ENCODE results near the gene HTATIP2. TPM values are rescaled to one million over a fixed set of nuclear protein-coding genes. Genes with fewer than 3 reads are reported as not detected.

The HTATIP2 gene
- total RNA-seq (2014; rRNA removed; shearing (Covaris generic); ENCODE audit: low replicate concordance) = 58.0 and 78.3 TPM in 2 replicates

DNA sequence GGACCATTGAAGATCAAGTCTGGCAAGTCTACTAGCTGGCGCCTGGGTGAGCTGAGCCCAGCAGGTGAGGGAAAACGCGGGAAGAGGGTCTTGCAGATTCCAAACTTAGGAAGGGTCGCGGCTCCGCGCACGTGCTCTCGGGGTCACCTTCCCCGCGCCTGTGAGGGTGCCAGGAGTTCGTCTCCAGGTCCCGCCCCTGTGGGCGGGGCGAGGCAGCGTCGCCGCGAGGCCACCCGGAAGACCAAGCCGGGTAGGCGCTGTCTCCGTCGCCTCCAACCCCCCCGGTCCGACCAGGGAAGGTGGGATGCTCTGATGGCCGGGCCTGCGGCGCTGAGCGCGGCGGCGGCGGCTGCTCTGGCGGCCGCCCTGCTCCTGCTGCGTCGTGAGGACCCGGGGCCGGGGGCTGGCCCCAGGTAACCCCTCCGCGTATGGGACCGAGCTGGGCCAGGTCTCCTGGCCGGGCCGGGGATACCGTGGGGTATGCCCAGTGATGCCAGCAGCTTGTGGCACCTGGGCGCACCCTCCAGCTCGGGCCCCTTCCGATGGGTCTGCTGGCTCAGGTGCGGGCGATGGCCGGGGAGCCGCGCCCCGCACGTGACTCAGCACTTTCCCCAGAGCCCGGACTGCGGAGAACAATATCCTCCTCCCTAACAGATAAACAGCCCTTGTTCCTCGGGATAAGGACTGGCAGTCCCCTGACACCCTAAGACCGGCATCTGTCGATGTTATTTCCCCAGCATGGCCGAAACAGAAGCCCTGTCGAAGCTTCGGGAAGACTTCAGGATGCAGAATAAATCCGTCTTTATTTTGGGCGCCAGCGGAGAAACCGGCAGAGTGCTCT, at the start of gene HTATIP2:
TSS of gene HTATIP2 (plus strand) at position 215 of the 841 bp plus-strand sequence. CDS start at position 739, 524 bp downstream.
- Histone ChIP-seq H3K27me3 (ENCODE audit: low read length) (no peaks in the 10 kb centered on the region), H3K4me3 (ENCODE audit: low read length) (peak within 1 kb of the TSS; percentile 84), H3K9me3 (ENCODE audit: low read length) (no peaks in the 10 kb centered on the region), H3K9ac (ENCODE audit: low read length) (peak within 1 kb of the TSS; percentile 92), H3K4me2 (ENCODE audit: low read depth, low read length, poor library complexity, severe bottlenecking) (peak within 1 kb of the TSS; percentile 93), H3K4me1 (ENCODE audit: low read length) (peaks cover 45% of the 10 kb centered on the region), H2AFZ (ENCODE audit: low read length) (peak within 1 kb of the TSS; percentile 73), H3K9me2 (replicated peaks; ENCODE audit: insufficient read depth, low read length) (no peaks in the 10 kb centered on the region), H3K79me2 (ENCODE audit: low read length) (peaks cover 47% of the 10 kb centered on the region), H3K36me3 (ENCODE audit: insufficient read depth, low read length) (peaks cover 18% of the 10 kb centered on the region), H3K27ac (ENCODE audit: low read length) (peak within 1 kb of the TSS; percentile 65), H4K20me1 (ENCODE audit: insufficient read depth, low read depth, low read length) (no peaks in the 10 kb centered on the region)
- peak; percentile 92 for DNase-seq

DNA sequence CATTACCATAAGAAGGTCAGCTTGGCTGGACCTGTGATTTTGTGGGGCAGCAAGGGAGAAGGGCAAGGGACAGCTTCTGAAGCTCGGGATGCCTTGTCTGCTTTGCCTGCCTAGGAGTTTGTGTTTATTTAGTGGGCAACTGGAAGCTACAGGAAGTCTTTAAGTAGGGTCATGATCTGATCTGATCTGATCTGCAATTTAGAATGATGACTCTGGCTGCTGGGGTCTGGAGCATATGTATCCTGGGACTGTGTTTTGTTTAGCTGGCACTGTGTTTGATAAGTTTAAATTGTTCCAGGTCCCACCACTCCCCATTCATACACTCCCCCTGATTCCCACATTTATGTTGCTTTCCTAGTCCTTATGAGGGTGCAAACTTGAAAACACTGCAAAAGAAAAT, 47.7 kb upstream of the HTATIP2 start:
- Histone ChIP-seq H3K27ac (ENCODE audit: low read length) (no peak overlapping the region), H3K36me3 (ENCODE audit: insufficient read depth, low read length) (no peaks in the 10 kb centered on the region), H3K4me2 (ENCODE audit: low read depth, low read length, poor library complexity, severe bottlenecking) (no peak overlapping the region), H3K9me2 (replicated peaks; ENCODE audit: insufficient read depth, low read length) (no peaks in the 10 kb centered on the region), H4K20me1 (ENCODE audit: insufficient read depth, low read depth, low read length) (no peaks in the 10 kb centered on the region), H3K27me3 (ENCODE audit: low read length) (no peaks in the 10 kb centered on the region), H3K9ac (ENCODE audit: low read length) (no peak overlapping the region), H3K79me2 (ENCODE audit: low read length) (no peaks in the 10 kb centered on the region), H3K4me1 (ENCODE audit: low read length) (peaks cover 25% of the 10 kb centered on the region), H3K9me3 (ENCODE audit: low read length) (no peaks in the 10 kb centered on the region), H3K4me3 (ENCODE audit: low read length) (no peak overlapping the region), H2AFZ (ENCODE audit: low read length) (no peak overlapping the region)
- DNase-seq = no peak

GRCh38 chr11:20321177-20321576, 42.3 kb upstream of the HTATIP2 start:
- DNase-seq = peak; percentile 26
- H3K79me2 ChIP-seq (ENCODE audit: low read length) = no peaks in the 10 kb centered on the region
- no peak overlapping the region for H2AFZ ChIP-seq (ENCODE audit: low read length)
- no peak overlapping the region for H3K9ac ChIP-seq (ENCODE audit: low read length)
- H3K4me1 ChIP-seq (ENCODE audit: low read length) = peaks cover 7% of the 10 kb centered on the region
- H3K27ac ChIP-seq (ENCODE audit: low read length) = no peak overlapping the region
- no peaks in the 10 kb centered on the region for H4K20me1 ChIP-seq (ENCODE audit: insufficient read depth, low read depth, low read length)
- no peak overlapping the region for H3K4me2 ChIP-seq (ENCODE audit: low read depth, low read length, poor library complexity, severe bottlenecking)
- H3K4me3 ChIP-seq (ENCODE audit: low read length) = no peak overlapping the region
- no peaks in the 10 kb centered on the region for H3K27me3 ChIP-seq (ENCODE audit: low read length)
- no peaks in the 10 kb centered on the region for H3K9me2 ChIP-seq (replicated peaks; ENCODE audit: insufficient read depth, low read length)
- H3K9me3 ChIP-seq (ENCODE audit: low read length) = no peaks in the 10 kb centered on the region
- no peaks in the 10 kb centered on the region for H3K36me3 ChIP-seq (ENCODE audit: insufficient read depth, low read length)

- Histone ChIP-seq H3K27ac (ENCODE audit: low read length) (no peak overlapping the region), H3K79me2 (ENCODE audit: low read length) (no peaks in the 10 kb centered on the region), H3K4me1 (ENCODE audit: low read length) (peaks cover 3% of the 10 kb centered on the region), H3K36me3 (ENCODE audit: insufficient read depth, low read length) (no peaks in the 10 kb centered on the region), H3K9ac (ENCODE audit: low read length) (no peak overlapping the region), H3K4me2 (ENCODE audit: low read depth, low read length, poor library complexity, severe bottlenecking) (no peak overlapping the region), H2AFZ (ENCODE audit: low read length) (no peak overlapping the region), H3K27me3 (ENCODE audit: low read length) (no peaks in the 10 kb centered on the region), H3K4me3 (ENCODE audit: low read length) (no peak overlapping the region), H4K20me1 (ENCODE audit: insufficient read depth, low read depth, low read length) (no peaks in the 10 kb centered on the region), H3K9me3 (ENCODE audit: low read length) (no peaks in the 10 kb centered on the region), H3K9me2 (replicated peaks; ENCODE audit: insufficient read depth, low read length) (no peaks in the 10 kb centered on the region)
- no peak for DNase-seq
Observed at GRCh38 chr11:20327377-20327935, 36.1 kb upstream of the HTATIP2 start.

DNA sequence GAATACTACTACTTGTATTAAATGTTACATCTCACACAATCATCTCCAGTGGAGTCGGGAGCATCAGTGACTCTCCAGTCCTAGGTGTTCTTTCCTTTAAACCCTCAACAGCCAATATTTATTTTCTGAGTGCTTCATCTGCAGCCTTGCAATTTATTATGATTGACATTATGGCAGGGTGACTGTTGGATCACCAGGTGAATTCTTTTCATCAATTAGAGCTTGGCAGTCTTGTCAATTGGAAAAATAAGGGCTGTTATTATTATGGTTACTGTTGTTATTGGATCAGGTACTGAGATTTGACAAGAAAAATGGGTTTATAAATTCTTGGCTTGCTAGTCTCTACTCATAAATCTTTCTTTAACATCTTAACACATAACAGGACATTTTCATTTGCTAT, 27.5 kb upstream of the HTATIP2 start:
- no peak overlapping the region for H3K9ac ChIP-seq (ENCODE audit: low read length)
- no peaks in the 10 kb centered on the region for H3K9me3 ChIP-seq (ENCODE audit: low read length)

GRCh38 chr11:20337526-20338154, 25.9 kb upstream of the HTATIP2 start:
- Histone ChIP-seq H3K9me2 (replicated peaks; ENCODE audit: insufficient read depth, low read length) (no peaks in the 10 kb centered on the region), H3K27me3 (ENCODE audit: low read length) (no peaks in the 10 kb centered on the region), H4K20me1 (ENCODE audit: insufficient read depth, low read depth, low read length) (no peaks in the 10 kb centered on the region), H3K4me2 (ENCODE audit: low read depth, low read length, poor library complexity, severe bottlenecking) (no peak overlapping the region), H3K4me1 (ENCODE audit: low read length) (no peaks in the 10 kb centered on the region), H3K79me2 (ENCODE audit: low read length) (no peaks in the 10 kb centered on the region), H3K9ac (ENCODE audit: low read length) (no peak overlapping the region), H2AFZ (ENCODE audit: low read length) (no peak overlapping the region), H3K36me3 (ENCODE audit: insufficient read depth, low read length) (no peaks in the 10 kb centered on the region), H3K9me3 (ENCODE audit: low read length) (no peaks in the 10 kb centered on the region), H3K27ac (ENCODE audit: low read length) (no peak overlapping the region), H3K4me3 (ENCODE audit: low read length) (no peak overlapping the region)
- peak; percentile 72 for DNase-seq

More for the DNA sequence above, 27.5 kb upstream of the HTATIP2 start:
- Histone ChIP-seq H3K9me2 (replicated peaks; ENCODE audit: insufficient read depth, low read length) (no peaks in the 10 kb centered on the region), H3K27me3 (ENCODE audit: low read length) (no peaks in the 10 kb centered on the region), H3K4me3 (ENCODE audit: low read length) (no peak overlapping the region), H2AFZ (ENCODE audit: low read length) (no peak overlapping the region), H3K36me3 (ENCODE audit: insufficient read depth, low read length) (no peaks in the 10 kb centered on the region), H3K27ac (ENCODE audit: low read length) (no peak overlapping the region), H3K79me2 (ENCODE audit: low read length) (no peaks in the 10 kb centered on the region), H3K4me2 (ENCODE audit: low read depth, low read length, poor library complexity, severe bottlenecking) (no peak overlapping the region), H4K20me1 (ENCODE audit: insufficient read depth, low read depth, low read length) (no peaks in the 10 kb centered on the region), H3K4me1 (ENCODE audit: low read length) (no peaks in the 10 kb centered on the region)
- peak; percentile 20 for DNase-seq

DNA sequence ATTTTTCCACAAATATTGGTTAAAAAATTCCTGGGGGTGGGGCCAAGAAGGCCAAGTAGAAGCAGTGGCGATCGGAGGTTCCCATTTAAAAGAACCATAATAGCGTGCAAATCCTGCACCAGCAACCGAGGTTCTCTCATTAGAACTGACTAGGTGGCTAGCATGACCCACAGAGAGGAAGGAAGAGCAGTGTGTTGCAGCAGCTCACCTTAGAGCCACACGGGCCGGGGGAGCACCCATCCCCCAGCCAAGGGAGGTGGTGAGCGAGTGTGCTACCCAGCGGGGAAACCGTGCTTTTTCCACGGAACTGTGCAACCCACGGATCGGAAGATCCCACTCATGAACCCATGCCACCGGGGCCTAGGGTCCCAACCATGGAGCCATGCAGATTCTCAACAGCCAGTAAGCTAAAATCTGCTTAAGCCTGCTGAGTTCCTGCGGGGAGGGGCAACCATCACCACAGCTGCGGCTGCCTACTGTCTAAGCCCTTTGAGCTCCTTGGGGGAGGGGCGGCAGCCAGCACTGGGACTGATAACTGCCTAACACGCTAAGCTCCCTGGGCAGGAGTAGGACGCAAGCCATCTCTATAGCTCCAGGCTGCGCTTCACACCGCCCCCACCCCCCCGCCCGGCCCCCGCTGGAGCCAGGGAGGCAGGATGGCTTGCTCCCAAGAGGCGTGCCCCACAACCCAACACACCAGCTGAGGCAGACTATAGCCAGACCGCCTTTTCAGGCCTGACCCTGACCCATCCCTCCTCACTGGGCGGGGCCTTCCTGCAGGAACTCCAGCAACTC, 21.0 kb upstream of the HTATIP2 start:
- Histone ChIP-seq H3K4me1 (ENCODE audit: low read length) (peaks cover 6% of the 10 kb centered on the region), H3K9me2 (replicated peaks; ENCODE audit: insufficient read depth, low read length) (no peaks in the 10 kb centered on the region), H2AFZ (ENCODE audit: low read length) (no peak overlapping the region), H3K27me3 (ENCODE audit: low read length) (no peaks in the 10 kb centered on the region), H3K9me3 (ENCODE audit: low read length) (no peaks in the 10 kb centered on the region), H3K79me2 (ENCODE audit: low read length) (no peaks in the 10 kb centered on the region), H3K36me3 (ENCODE audit: insufficient read depth, low read length) (no peaks in the 10 kb centered on the region), H3K4me2 (ENCODE audit: low read depth, low read length, poor library complexity, severe bottlenecking) (no peak overlapping the region), H4K20me1 (ENCODE audit: insufficient read depth, low read depth, low read length) (no peaks in the 10 kb centered on the region), H3K27ac (ENCODE audit: low read length) (no peak overlapping the region), H3K4me3 (ENCODE audit: low read length) (no peak overlapping the region), H3K9ac (ENCODE audit: low read length) (no peak overlapping the region)
- no peak for DNase-seq
